GM23338 (cell line): ENCODE data around the gene TGFB3.

Experiments used
- CREB1 ChIP-seq: fragments of 250-450 bp; sonication (Bioruptor Pico); IDR thresholded peaks from 2 replicates; pipeline ENCODE4 v1.5.0; 2020; ENCODE audit warnings: low read depth, mild to moderate bottlenecking, moderate library complexity
- CTCF ChIP-seq, 2 experiments: fragments of 200-600 bp in 1 of 2; sonication (generic) in 1 of 2; conservative IDR thresholded peaks; 2 replicates each; pipeline versions ENCODE4 v1.5.1 to v1.6.1; 2016 to 2017; ENCODE audit warnings: antibody characterized with exemption in 2 of 2, low read depth in 2 of 2, mild to moderate bottlenecking in 2 of 2, moderate library complexity in 1 of 2
- ETS1 ChIP-seq: IDR thresholded peaks from 2 replicates; pipeline ENCODE4 v1.6.1; 2016; ENCODE audit warnings: antibody characterized with exemption
- EZH2 ChIP-seq: fragments of 200-600 bp; sonication (generic); IDR thresholded peaks from one replicate; pipeline ENCODE4 v1.8.0; 2017; ENCODE audit warnings: antibody characterized with exemption, mild to moderate bottlenecking, low read depth; ENCODE audit not compliant: unreplicated experiment
- EZH2phosphoT487 ChIP-seq: fragments of 200-600 bp; sonication (generic); IDR thresholded peaks from one replicate; pipeline ENCODE4 v1.8.1; 2018; ENCODE audit warnings: antibody characterized with exemption; ENCODE audit not compliant: unreplicated experiment
- JUNB ChIP-seq: IDR thresholded peaks from one replicate; pipeline ENCODE4 v1.6.1; 2016; ENCODE audit warnings: antibody characterized with exemption; ENCODE audit not compliant: unreplicated experiment
- NANOG ChIP-seq: IDR thresholded peaks from 2 replicates; pipeline ENCODE4 v1.6.1; 2016; ENCODE audit warnings: antibody characterized with exemption, borderline replicate concordance
- POLR2AphosphoS5 ChIP-seq: IDR thresholded peaks from 2 replicates; pipeline ENCODE4 v1.6.1; 2016; ENCODE audit warnings: antibody characterized with exemption, low read depth
- REST ChIP-seq: IDR thresholded peaks from one replicate; pipeline ENCODE4 v1.6.1; 2018; ENCODE audit warnings: antibody characterized with exemption; ENCODE audit not compliant: unreplicated experiment
- ZNF114 ChIP-seq: fragments of 250-450 bp; sonication (Bioruptor Pico); IDR thresholded peaks from 2 replicates; pipeline ENCODE4 v1.5.0; 2020; ENCODE audit warnings: mild to moderate bottlenecking, moderate library complexity

- TF ChIP-seq CTCF (conservative IDR thresholded peaks at IDR 0.05; ENCODE audit: low read depth in 2 of 2) (no peak), POLR2AphosphoS5 (no peak), EZH2 (no peak), REST (no peak), JUNB (no peak), ZNF114 (CRISPR knock-in tag) (no peak), EZH2phosphoT487 (no peak), ETS1 (no peak), NANOG (no peak), CREB1 (CRISPR knock-in tag) (no peak)
These were observed 1.9 kb downstream of the TGFB3 start for GRCh38 chr14:75979648-75980565.
